ENCODE data around the gene FASLG.

DNA sequence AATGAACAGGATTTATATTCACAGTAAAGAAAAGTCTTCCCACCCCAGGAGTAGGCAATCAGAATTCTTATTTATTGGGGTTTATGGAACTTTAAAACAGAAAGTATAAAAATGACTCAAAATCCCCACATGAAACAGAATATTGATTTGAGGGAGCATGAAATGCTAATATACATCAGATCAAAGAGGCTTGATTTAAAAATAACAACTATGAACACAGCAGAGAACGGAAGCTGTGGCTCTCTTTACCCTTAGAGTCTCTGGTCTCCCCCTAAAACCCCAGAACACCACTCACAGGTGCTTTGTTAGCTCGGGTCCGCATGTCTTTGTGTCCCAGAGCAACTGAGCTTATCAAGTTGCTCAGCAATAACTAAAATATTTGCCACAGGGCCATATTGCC, 31.2 kb upstream of the FASLG start:
- TF ChIP-seq POLR2A (IDR thresholded peaks at IDR 0.05) = no peak
- TF ChIP-seq, protein P1, sequence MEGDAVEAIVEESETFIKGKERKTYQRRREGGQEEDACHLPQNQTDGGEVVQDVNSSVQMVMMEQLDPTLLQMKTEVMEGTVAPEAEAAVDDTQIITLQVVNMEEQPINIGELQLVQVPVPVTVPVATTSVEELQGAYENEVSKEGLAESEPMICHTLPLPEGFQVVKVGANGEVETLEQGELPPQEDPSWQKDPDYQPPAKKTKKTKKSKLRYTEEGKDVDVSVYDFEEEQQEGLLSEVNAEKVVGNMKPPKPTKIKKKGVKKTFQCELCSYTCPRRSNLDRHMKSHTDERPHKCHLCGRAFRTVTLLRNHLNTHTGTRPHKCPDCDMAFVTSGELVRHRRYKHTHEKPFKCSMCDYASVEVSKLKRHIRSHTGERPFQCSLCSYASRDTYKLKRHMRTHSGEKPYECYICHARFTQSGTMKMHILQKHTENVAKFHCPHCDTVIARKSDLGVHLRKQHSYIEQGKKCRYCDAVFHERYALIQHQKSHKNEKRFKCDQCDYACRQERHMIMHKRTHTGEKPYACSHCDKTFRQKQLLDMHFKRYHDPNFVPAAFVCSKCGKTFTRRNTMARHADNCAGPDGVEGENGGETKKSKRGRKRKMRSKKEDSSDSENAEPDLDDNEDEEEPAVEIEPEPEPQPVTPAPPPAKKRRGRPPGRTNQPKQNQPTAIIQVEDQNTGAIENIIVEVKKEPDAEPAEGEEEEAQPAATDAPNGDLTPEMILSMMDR (IDR thresholded peaks at IDR 0.05) = no peak

Measured in lower leg skin (tissue), 3 donors.